Embryonic facial prominence (tissue), 1 donor: ENCODE results near the gene ANO1.

ENCODE experiments used
- DNase-seq: peaks from one replicate; pipeline ENCODE4 v3.0.0-alpha.2; 2016; ENCODE audit errors: extremely low spot score

The ANO1 gene

DNA sequence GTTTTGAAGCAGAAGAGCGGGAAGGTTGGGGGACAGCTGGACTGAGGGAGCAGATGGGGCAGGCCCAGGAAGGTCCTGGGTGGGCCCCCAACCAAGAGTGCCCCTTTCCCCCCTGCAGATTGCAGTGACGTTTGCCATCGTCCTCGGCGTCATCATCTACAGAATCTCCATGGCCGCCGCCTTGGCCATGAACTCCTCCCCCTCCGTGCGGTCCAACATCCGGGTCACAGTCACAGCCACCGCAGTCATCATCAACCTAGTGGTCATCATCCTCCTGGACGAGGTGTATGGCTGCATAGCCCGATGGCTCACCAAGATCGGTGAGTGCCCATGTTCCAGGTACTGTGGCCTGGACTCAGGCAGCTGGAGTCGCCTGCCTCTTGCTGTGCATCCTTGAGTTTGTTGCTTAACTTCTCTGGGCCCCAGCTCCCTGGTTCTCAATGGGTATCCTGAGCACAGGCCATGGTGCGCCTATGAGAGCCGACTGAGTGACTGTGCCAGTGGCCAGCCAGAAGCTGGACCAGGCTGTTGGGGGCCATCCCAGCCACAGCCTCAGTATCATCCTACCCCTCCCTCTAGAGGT is 83.0 kb downstream of the ANO1 start:
- no peak for DNase-seq

DNA sequence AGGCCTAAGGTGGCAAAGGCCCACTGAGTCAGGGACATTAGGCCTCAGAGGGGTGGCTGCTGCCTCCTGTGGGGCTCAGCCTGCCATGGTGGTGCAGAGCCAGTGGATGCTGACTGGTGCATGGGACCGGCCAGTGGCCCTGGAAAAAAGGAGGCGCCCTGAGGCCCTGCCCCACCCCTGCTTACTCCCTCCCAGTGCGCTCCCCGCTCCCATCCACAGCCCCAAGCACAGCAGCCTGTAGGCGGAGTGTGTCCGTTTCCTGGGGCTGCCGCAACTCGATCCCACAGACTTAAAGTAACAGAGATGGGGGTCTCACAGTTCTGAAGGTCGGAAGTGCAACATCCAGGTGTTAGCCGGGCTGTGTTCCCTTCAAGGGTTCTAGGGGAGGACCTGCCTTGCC is 86.6 kb downstream of the ANO1 start:
- no peak for DNase-seq

DNA sequence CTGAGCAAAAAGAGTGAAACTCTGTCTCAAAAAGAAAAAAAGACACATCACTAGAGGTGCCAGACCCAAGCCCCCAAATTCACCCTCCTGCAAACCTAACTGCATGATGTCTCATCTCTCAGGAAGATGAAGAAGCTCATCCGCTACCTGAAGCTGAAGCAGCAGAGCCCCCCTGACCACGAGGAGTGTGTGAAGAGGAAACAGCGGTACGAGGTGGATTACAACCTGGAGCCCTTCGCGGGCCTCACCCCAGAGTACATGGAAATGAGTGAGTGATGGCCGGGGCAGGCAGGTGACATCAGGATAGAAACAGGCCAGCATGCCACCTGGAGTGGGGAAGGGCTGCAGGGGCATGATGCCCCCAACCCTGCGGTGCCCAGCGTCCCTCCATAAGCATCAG is 89.0 kb downstream of the ANO1 start:
- DNase-seq: no peak

DNA sequence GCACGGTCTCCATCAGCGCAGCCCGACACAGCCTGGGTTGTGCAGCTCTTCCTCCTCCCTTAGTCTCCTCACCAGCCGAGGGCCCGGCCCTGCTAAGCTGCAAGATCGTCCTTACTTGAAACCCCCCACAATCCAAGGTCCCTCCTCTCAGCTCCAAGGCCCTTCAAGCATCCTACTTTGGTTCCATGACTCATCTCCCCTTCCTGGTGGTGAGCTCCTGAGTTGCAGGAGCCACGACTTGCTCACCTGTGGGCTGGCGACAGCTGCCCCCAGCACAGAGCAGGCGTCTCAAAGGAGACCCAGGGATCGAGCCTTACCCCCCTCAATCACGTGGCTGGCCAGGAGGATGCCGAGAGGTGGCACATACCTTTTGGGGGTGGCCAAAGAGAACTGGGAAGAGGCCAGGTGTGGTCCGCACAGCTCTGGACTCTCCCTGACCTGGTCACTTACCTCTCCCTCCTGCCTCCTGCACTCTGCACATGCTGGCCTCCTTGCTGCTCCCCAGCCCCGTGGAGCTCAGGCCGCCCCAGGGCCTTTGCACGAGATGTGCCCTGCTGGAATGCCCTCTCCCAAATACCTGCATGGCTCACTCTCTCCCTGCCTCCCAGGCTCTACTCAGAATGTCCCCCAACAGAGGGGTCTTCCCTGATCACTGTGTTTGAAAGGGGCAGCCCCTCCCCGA is 89.7 kb downstream of the ANO1 start:
- no peak for DNase-seq

DNA sequence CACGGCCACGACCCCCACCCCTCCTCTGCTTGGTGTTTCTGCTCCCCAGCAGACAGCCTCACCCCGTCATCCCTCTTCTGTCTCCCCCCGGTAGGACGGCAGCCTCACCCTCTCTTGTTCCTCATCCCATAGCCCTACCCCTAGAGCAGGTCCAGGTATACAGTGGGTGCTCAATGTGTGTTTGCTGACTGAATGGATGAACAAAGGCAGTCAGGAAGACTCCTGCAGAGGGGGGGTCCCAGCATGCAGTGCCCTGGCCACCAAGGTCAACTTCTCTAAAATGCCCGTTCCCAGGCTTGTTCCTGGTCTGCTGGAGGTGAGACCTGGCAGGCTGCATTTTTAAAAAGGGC is 90.3 kb downstream of the ANO1 start:
- DNase-seq: no peak

DNA sequence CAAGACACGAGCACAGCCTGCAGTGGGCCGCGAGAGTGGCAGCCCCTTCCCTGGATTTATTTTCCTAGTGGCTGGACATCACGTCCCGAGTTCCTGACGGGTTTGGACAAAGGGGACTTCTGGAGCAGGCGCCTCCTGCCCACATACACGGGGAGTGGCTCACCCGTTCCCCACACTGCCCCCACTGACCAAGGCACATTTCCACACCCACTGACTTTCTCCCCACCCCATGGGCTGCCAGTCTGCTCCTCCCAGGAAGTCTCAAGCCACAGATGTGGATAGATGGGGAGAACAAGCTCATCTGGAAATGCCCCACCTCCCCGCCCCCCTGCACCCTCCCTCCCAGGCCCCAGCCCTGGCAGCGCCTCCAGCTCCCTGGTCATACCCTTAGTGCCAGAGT is 91.0 kb downstream of the ANO1 start:
- DNase-seq: no peak

DNA sequence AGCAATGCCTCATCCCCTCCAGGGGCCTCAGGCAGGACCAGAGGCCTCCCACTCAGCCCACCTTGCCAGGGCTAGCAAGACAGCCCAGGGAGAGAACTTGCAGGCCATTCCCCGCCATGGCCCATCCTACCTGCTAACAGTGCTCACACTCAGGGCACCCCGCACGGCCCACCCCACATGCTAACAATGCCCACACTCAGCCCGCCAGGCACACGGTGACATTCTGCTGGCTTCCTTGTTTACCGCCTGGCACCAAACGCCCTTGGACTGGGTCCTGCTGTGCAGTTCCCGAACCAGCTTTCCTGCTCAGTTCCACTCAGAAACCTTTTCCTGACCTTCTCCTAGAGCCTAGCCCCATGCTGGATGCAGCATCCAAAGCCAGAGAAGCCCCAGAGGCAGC is 91.5 kb downstream of the ANO1 start:
- DNase-seq: no peak

DNA sequence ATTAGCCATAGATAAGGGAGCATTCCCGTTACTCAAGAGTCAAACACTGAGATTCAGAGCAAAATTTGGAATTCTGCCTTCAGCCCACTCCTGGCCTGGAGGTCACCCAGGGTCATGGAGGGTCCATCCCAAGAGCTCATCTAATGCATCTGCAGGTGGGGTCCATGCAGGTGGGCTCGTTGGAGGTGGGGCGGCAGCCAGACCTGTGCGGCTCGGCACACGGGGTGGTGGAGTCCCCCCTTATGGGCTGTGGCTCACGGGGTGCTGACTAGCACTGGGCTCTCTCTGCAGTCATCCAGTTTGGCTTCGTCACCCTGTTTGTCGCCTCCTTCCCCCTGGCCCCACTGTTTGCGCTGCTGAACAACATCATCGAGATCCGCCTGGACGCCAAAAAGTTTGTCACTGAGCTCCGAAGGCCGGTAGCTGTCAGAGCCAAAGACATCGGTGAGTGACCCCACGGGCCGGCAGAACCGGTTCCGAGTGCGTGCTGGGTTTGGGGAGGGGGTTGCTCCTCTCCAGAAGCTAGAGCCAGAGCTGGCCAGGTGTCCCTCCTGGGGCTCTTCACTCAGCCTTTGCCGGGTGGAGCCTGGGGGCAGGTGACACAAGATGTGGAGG is 92.6 kb downstream of the ANO1 start:
- no peak for DNase-seq

DNA sequence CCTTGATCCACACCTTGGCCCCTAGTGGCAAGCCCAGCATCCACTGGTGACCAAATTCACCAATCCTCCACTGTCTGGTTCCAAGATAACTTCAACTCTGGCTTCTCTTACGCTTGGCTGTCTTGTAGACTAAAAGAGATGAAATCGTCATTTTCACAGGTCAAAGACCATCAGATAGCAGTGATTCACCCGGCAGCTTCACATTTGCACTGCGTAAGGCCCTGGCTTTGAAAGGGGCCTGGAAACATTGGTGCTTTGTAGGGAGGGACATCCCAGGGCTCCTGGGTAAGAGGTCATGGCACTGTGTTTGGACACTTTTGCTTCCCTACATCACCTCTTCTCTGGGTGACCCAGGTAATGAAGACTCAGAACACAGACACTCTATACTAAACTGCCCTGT is 94.9 kb downstream of the ANO1 start:
- no peak for DNase-seq

DNA sequence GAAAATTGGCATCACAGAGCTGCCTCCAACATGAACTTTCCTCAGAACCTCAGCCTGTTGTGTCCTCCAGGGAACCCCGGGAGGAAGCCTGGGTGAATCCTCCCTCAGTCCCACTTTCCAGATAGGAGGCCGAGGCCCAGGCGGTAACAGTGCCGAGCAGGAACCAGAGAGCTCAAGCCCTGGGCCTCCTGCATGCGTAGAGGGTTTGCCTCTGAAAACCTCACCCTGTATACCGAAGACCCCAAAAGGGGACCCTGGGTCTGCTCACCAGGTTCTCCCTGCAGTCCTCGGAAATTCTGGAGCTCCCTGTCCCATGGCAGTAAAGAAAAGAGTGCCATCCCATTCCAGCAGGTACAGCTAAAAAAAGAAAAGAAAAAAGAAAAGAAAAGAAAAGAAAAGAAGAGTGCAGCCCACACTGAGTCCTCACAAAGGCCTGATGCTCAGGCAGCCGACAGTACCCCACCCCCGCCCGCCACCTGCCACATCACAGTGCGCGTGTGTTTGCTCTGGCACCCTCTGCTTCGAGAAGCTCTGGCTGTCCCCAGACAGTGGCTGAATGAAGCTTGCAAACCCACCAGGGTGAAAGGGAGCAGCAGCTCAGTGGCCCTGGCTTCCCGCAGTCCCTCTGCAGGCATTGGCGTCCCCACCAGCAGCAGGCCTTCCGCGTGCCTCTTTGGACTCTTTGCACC is 96.6 kb downstream of the ANO1 start:
- DNase-seq: no peak

DNA sequence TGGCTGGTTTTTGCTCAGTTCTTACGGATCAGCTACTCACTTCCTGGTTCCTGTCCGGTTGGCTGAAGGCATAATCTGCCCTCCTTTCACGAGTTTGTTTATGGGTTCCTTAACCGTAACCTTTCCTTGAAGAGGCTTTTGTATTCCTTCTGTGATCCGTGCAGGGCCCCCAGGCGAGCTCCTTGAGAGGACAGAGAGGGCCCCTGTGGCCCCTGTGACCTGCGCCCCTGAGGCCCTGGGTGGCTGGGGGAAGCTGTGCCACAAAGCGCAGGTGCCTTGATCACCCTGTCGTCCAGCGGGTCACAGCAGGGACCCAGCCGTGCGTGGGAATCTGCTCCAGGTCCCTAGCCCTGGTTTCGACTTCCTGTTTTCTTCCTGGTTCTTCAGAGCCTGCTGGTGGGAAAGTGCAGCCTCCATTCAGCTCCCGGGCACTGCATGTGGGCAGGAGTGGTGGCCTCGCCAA is 97.2 kb downstream of the ANO1 start:
- no peak for DNase-seq

DNA sequence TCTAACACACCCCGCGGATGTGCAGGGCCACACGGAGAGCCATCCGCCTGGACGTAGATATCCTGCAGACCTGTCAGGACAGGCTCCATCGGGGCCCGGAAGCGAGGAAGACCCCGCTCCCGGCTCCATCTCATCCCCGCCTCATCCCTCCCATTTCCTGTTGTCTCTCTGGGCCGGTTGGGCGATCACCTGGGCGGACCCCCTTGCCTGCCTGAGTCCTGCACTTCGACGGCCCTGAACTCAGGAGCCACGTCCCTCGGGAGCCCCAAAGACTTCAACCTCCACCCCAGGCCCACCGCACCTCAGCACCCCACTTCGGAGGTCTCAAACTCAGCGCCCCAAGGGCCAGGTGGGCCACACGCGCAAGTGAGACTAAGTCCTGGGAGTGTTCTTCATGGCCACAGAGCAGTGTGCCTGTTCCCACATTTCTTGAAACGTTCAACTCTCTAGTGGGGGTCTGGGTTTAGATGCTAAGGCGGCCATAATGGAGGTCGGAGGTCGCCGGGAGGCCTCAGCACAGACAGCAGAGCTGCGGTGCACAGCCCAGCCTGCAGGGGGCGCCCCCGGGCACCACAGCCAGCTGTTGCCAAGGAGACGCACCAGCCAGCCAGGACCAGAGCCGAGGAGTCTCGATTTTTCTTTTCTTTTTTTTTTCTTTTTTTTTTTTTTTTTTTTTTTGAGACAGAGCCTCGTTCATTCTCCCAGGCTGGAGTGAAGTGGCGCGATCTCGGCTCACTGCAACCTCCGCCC is 99.0 kb downstream of the ANO1 start:
- DNase-seq: no peak

DNA sequence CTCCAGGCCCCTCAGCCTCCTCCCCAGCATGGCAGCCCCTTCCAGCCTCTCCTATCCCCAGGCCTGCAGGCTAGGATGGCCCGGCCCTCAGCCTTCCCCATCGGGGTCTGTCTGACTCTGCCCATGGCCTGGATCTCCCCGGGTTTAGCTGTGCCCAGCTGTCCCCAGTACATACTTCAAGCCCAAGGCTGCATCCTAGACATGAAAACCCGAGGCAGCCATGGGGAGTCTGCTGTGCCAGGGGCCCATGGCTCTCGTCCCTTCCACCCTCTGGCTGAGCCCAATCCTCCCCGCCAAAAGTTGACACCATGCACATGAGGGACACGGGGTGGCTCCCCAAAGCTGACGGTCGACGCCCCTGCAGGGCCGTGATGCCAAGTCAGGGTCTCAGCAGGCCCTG is 102.8 kb downstream of the ANO1 start:
- no peak for DNase-seq

DNA sequence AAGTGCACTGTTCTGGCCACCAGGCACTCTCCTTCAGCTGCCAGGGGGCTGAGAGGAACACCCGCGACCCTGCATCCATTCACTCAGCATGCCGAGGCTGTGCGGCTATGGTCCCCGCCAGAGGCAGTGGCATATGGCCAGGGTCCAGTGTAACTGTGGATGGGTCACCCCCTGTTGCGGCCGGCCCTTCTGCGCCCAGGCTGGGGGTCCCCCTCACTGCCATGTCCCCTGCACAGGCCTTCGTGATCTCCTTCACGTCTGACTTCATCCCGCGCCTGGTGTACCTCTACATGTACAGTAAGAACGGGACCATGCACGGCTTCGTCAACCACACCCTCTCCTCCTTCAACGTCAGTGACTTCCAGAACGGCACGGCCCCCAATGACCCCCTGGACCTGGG is 104.1 kb downstream of the ANO1 start:
- no peak for DNase-seq

DNA sequence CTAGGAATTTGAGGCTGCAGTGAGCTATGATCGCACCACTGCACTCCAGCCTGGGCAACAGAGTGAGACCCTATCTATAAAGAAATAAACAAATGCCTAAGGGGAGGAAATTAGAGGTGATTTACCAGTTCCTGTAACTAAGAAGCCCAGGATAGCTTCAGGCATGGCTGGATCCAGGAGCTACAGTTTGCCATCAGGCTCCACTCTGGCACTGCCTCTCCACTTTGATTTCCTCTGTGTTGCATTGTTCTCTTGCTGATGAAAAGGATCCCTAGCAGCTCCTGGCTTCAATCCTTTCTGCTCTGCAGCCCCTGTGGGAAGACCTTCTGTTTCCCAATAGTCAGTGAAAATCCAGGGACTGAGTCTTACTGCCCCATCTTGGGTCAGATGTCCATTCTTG is 104.9 kb downstream of the ANO1 start:
- DNase-seq: no peak

DNA sequence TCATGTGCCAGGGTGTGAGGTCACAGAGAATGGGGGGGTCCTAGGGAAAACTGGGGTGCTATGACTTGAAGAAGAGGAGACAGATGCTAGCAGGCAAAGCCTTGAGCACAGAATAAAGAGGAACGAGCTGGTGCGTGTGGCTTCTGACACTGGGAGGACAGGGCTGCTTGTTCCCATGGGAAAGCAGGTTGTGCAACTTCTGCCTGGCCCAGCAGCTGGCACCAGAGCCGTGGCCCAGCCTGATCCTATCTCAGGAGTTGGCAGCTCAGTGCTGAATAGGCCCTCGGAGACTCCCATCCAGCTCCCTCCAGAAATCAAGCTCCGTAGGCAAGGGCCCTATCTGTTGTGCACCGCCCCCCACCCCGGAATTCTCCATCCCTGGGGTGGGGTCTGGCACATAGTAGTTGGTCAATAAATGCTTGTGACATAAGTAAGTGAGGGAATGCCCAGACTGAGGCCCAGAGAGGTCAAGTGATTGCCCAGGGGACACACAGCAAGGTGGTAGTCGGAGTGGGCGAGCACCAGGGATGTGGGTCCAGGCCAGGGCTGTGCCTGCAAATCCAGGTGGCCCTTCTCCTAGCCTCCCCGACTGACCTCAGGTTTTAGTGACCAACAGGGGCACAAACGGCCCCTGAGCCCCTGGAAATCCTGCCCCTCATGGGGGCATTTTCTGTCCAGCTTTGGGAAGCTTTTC is 105.5 kb downstream of the ANO1 start:
- no peak for DNase-seq

DNA sequence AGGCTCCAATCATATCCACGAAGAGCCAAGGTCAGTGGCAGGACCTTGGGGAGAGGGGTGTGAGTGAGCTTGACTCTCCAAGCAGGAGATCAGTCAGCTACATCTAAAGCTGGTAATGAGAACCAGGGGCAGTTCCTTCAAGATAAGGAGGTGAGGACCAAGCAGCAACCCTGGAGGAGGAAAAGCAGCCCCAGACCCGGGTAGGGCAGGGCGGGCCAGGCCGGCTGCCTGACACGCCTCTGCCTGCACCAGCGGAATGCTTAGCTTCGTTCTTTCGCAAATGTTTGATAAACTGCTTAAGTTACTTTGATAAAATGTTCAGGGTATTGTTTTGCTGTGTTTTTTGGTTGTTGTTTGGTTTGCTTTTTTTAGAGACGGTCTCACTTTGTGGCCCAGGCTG is 106.3 kb downstream of the ANO1 start:
- no peak for DNase-seq

DNA sequence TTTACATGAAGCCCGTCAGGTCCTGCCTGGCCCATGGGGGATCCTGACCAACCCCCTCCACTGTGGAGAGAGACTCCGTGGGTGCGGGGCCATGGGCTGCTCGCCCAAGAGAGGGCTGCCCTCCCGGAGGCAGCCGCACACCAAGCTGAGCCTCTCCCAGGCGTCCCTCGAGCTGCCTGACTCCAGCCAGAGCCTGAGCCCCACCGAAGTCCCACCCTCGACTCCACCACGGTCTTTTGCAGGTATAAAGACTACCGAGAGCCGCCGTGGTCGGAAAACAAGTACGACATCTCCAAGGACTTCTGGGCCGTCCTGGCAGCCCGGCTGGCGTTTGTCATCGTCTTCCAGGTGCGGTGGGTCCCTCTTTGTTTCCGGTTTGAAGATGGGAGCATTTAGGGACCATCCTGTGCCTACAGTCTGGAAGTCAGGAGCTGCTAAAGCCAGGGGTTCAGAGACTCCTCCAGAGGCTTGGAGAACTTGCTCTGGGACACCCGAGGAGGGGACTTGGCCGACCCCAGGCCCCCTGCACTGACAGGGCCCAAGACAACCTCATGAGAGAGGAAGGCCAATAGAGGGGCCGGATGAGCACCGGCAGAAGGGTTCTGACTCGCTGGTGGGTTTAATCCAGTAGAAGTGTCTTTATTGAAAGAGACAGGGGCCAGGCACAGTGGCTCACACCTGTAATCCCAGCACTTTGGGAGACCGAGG is 107.4 kb downstream of the ANO1 start:
- no peak for DNase-seq

DNA sequence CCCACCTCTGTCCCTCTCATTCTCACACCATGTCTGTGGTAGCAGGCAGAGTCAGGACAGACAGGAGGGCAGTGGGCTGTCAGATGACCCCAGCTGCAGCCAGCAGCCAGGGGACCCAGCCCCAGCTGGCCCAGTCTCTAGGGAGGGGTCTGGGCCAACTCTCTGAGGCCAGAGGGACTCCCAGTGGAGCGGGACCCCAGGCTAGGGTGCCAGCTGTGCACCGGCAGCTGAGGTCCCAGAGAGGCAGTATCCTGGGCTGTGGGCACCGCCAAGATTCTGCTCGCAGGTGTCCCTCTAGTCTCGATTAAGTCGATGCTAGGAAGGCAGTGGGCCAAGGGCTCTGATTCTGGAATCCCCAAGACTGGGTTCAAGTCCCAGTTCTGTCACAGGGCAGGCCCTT is 108.3 kb downstream of the ANO1 start:
- no peak for DNase-seq

DNA sequence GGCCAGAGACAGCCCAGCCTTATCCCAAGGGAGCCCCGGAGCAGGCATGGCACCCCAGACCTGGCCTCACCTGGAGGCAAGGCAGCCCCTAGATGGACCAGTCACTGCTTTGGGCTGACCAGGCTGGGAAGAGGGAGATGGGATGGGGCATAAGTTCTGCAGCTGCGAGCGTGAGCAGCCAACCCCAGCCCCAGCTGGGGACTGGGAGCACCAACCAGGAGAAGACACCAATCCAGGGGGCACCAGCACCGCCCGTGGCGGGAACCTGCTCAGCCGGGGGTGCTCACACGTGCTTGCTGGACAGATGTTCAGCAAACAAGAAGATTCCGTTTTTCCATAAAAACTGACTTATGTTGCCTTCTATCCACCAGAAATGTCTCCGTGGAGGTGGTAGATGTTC is 108.8 kb downstream of the ANO1 start:
- DNase-seq: no peak

DNA sequence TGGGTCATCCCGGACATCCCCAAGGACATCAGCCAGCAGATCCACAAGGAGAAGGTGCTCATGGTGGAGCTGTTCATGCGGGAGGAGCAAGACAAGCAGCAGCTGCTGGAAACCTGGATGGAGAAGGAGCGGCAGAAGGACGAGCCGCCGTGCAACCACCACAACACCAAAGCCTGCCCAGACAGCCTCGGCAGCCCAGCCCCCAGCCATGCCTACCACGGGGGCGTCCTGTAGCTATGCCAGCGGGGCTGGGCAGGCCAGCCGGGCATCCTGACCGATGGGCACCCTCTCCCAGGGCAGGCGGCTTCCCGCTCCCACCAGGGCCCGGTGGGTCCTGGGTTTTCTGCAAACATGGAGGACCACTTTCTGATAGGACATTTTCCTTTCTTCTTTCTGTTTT is 109.7 kb downstream of the ANO1 start:
- no peak for DNase-seq
